Keratinocyte (primary cell): Measurements from ENCODE around the gene GALNT7. TPM values are rescaled to one million over a fixed set of nuclear protein-coding genes. Genes with fewer than 3 reads are reported as not detected.

Source experiments
- DNase-seq: peaks from one replicate; pipeline ENCODE4 v3.0.0-alpha.2; 2011; ENCODE audit warnings: low read depth, missing footprints, low spot score
- FAIRE-seq: peaks from 2 replicates; lab custom pipeline; 2011; peaks lifted over from hg19 to GRCh38; lab: Jason Lieb, UNC
- H2AFZ ChIP-seq: 2 replicates; pipeline ENCODE4 v1.6.0; 2012; ENCODE audit warnings: low read length, control low read depth, inconsistent platforms; ENCODE audit not compliant: control insufficient read depth
- H3K27ac ChIP-seq: 2 replicates; pipeline ENCODE4 v1.5.1; 2011; ENCODE audit warnings: low read length; ENCODE audit not compliant: control insufficient read depth, insufficient read depth
- H3K27me3 ChIP-seq: 3 replicates; pipeline ENCODE4 v1.6.0; 2011; ENCODE audit warnings: low read length; ENCODE audit not compliant: control insufficient read depth, insufficient read depth; ENCODE audit errors: extremely low read depth
- H3K36me3 ChIP-seq, 2 experiments: 2 replicates in 1 of 2; 3 replicates in 1 of 2; pipeline ENCODE4 v1.5.1; 2011; ENCODE audit warnings: low read length in 2 of 2, mild to moderate bottlenecking in 1 of 2; ENCODE audit not compliant: control insufficient read depth in 2 of 2, insufficient read depth in 2 of 2; ENCODE audit errors: extremely low read depth in 1 of 2
- H3K4me1 ChIP-seq: 3 replicates; pipeline ENCODE4 v1.5.1; 2011; ENCODE audit warnings: low read length; ENCODE audit not compliant: control insufficient read depth, insufficient read depth; ENCODE audit errors: extremely low read depth
- H3K4me2 ChIP-seq: 3 replicates; pipeline ENCODE4 v1.6.0; 2011; ENCODE audit warnings: low read depth, low read length; ENCODE audit not compliant: control insufficient read depth, insufficient read depth; ENCODE audit errors: extremely low read depth
- H3K4me3 ChIP-seq, 3 experiments: fragments of 200-600 bp in 1 of 3; sonication (generic) in 1 of 3; 2 replicates in 2 of 3; 3 replicates in 1 of 3; pipeline ENCODE4 v1.5.1; 2011 to 2016; ENCODE audit warnings: low read length in 3 of 3, mild to moderate bottlenecking in 3 of 3, control low read depth in 2 of 3, inconsistent platforms in 1 of 3, low read depth in 1 of 3, mixed read lengths in 1 of 3, mixed run types in 1 of 3, moderate library complexity in 1 of 3; ENCODE audit not compliant: control insufficient read depth in 2 of 3, insufficient read depth in 2 of 3; ENCODE audit errors: extremely low read depth in 1 of 3
- H3K79me2 ChIP-seq: 2 replicates; pipeline ENCODE4 v1.6.0; 2012; ENCODE audit warnings: low read length; ENCODE audit not compliant: control insufficient read depth, insufficient read depth
- H3K9ac ChIP-seq: 3 replicates; pipeline ENCODE4 v1.6.0; 2011; ENCODE audit warnings: low read length; ENCODE audit not compliant: control insufficient read depth, insufficient read depth; ENCODE audit errors: extremely low read depth
- H3K9me1 ChIP-seq: 3 replicates; pipeline ENCODE4 v1.6.0; 2011; ENCODE audit warnings: low read length; ENCODE audit not compliant: control insufficient read depth, insufficient read depth; ENCODE audit errors: extremely low read depth
- H3K9me3 ChIP-seq: 2 replicates; pipeline ENCODE4 v1.5.1; 2012; ENCODE audit warnings: low read depth, low read length; ENCODE audit not compliant: control insufficient read depth
- H4K20me1 ChIP-seq: 3 replicates; pipeline ENCODE4 v1.6.0; 2011; ENCODE audit warnings: low read length; ENCODE audit not compliant: control insufficient read depth, insufficient read depth; ENCODE audit errors: extremely low read depth
- EZH2 ChIP-seq: IDR thresholded peaks from one replicate; pipeline ENCODE4 v1.6.1; 2012; ENCODE audit warnings: inconsistent platforms, mild to moderate bottlenecking, low read length, moderate library complexity
- dilution Hi-C: fragments of 300-500 bp; cut with MboI; formaldehyde crosslinking; loops from one replicate; pipeline ENCODE4 v1.7.0; 2020; ENCODE audit warnings: low sequenced_read_pairs; ENCODE audit not compliant: extremely low pct_ligation_motif_present
- polyA plus RNA-seq, 5 experiments: library from polyadenylated mRNA; depleted of rRNA in 3 of 5; stranded (reverse) in 3 of 5; stranded (forward) in 1 of 5; unstranded in 1 of 5; fragments of >200 nt; gene quantifications; 1 replicate in 1 of 5; 2 replicates in 3 of 5; 3 replicates in 1 of 5; pipeline versions ENCODE4 v1.2.1 to v1.2.3, GENCODE V29; 2011 to 2012; ENCODE audit warnings: missing spikeins in 2 of 5, low read depth in 1 of 5, low replicate concordance in 1 of 5
- TF ChIP-seq, protein P1 (sequence below), 3 experiments: IDR thresholded peaks in 1 of 3; conservative IDR thresholded peaks in 1 of 3; optimal IDR thresholded peaks in 1 of 3; 2 replicates in 2 of 3; 3 replicates in 1 of 3; pipeline versions ENCODE3 to v1.5.1; 2011; ENCODE audit warnings: low read length in 3 of 3, mild to moderate bottlenecking in 3 of 3, moderate library complexity in 2 of 3, control low read depth in 1 of 3, inconsistent platforms in 1 of 3; ENCODE audit not compliant: insufficient read depth in 2 of 3; ENCODE audit errors: extremely low read depth in 1 of 3

GALNT7 gene
- polyA plus RNA-seq, 1 donor (not counting 4 experiments of a cell fraction or from before 2014, with no cell fraction given), result 28.8 TPM

GRCh38 chr4:173287486-173287885 is 118.9 kb downstream of the GALNT7 start:
- Histone ChIP-seq H3K27ac (no peak overlapping the region), H3K9ac (no peak overlapping the region), H3K27me3 (no peaks in the 10 kb centered on the region), H3K79me2 (no peaks in the 10 kb centered on the region), H3K4me3 (no peak overlapping the region), H4K20me1 (no peaks in the 10 kb centered on the region), H3K9me3 (peaks cover 5% of the 10 kb centered on the region), H3K36me3 (no peaks in the 10 kb centered on the region), H3K9me1 (no peaks in the 10 kb centered on the region), H2AFZ (no peak overlapping the region), H3K4me1 (no peaks in the 10 kb centered on the region), H3K4me2 (no peak overlapping the region)
- FAIRE-seq (no peak), DNase-seq (no peak)
- TF ChIP-seq, protein P1, sequence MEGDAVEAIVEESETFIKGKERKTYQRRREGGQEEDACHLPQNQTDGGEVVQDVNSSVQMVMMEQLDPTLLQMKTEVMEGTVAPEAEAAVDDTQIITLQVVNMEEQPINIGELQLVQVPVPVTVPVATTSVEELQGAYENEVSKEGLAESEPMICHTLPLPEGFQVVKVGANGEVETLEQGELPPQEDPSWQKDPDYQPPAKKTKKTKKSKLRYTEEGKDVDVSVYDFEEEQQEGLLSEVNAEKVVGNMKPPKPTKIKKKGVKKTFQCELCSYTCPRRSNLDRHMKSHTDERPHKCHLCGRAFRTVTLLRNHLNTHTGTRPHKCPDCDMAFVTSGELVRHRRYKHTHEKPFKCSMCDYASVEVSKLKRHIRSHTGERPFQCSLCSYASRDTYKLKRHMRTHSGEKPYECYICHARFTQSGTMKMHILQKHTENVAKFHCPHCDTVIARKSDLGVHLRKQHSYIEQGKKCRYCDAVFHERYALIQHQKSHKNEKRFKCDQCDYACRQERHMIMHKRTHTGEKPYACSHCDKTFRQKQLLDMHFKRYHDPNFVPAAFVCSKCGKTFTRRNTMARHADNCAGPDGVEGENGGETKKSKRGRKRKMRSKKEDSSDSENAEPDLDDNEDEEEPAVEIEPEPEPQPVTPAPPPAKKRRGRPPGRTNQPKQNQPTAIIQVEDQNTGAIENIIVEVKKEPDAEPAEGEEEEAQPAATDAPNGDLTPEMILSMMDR (optimal IDR thresholded peaks at IDR 0.05 in 1 of 3, IDR thresholded peaks at IDR 0.05 in 1 of 3, conservative IDR thresholded peaks at IDR 0.05 in 1 of 3; ENCODE audit: extremely low read depth in 1 of 3, insufficient read depth in 2 of 3, low read length in 3 of 3), result no peak
- no peak for TF ChIP-seq EZH2
- dilution Hi-C loops, result no loop called here

- Histone ChIP-seq H3K9me1 (no peaks in the 10 kb centered on the region), H3K4me3 (no peak overlapping the region), H4K20me1 (no peaks in the 10 kb centered on the region), H3K27ac (no peak overlapping the region), H2AFZ (no peak overlapping the region), H3K9ac (no peak overlapping the region), H3K27me3 (no peaks in the 10 kb centered on the region), H3K9me3 (peaks cover 5% of the 10 kb centered on the region), H3K36me3 (no peaks in the 10 kb centered on the region), H3K4me1 (no peaks in the 10 kb centered on the region), H3K4me2 (no peak overlapping the region), H3K79me2 (no peaks in the 10 kb centered on the region)
- DNase-seq, result no peak
- dilution Hi-C loops, result no loop called here
- FAIRE-seq, result no peak
- TF ChIP-seq EZH2, result no peak
- TF ChIP-seq, protein P1 (optimal IDR thresholded peaks at IDR 0.05 in 1 of 3, IDR thresholded peaks at IDR 0.05 in 1 of 3, conservative IDR thresholded peaks at IDR 0.05 in 1 of 3; ENCODE audit: extremely low read depth in 1 of 3, insufficient read depth in 2 of 3, low read length in 3 of 3), result peak; percentile 42 to 55 (median 45)
These were observed 119.7 kb downstream of the GALNT7 start for GRCh38 chr4:173288296-173288695.
